HG03558 (cell line): ENCODE results near the gene PDCD5.
"Not testable (repeated sequence)": the region's sequence is repeated elsewhere in the genome, so short reads cannot be mapped to it uniquely, and the experiment has no call there.

ENCODE experiments used
- ATAC-seq: cut with Tn5 transposase; IDR thresholded peaks from one replicate; pipeline ENCODE4 v1.9.1; 2021; ENCODE audit warnings: moderate number of reproducible peaks; ENCODE audit not compliant: unreplicated experiment; ENCODE audit errors: extremely low read depth

Gene PDCD5

GRCh38 chr19:32573492-32573794 is 7.5 kb upstream of the PDCD5 start:
- no peak for ATAC-seq

GRCh38 chr19:32576790-32577189 is 4.2 kb upstream of the PDCD5 start:
- ATAC-seq, result no peak

GRCh38 chr19:32580353-32580900 is 563 bp upstream of the PDCD5 start:
- peak; percentile 12 for ATAC-seq

- no peak for ATAC-seq
These were observed 752 bp downstream of the PDCD5 start for GRCh38 chr19:32581705-32582179.

- not testable (repeated sequence) for ATAC-seq
These were observed 6.9 kb downstream of the PDCD5 start for GRCh38 chr19:32587747-32588504.

GRCh38 chr19:32594021-32594420 is 13.0 kb downstream of the PDCD5 start:
- ATAC-seq, result no peak

- no peak for ATAC-seq
These were observed 14.5 kb downstream of the PDCD5 start for GRCh38 chr19:32595491-32595890.

GRCh38 chr19:32598022-32598421 is 17.0 kb downstream of the PDCD5 start:
- no peak for ATAC-seq

GRCh38 chr19:32599258-32599657 is 18.3 kb downstream of the PDCD5 start:
- no peak for ATAC-seq

- no peak for ATAC-seq
These were observed 18.8 kb downstream of the PDCD5 start for GRCh38 chr19:32599736-32600157.

- no peak for ATAC-seq
These were observed 23.0 kb downstream of the PDCD5 start for GRCh38 chr19:32603961-32604360.

- no peak for ATAC-seq
These were observed 24.6 kb downstream of the PDCD5 start for GRCh38 chr19:32605544-32605943.

- ATAC-seq, result no peak
These were observed 25.3 kb downstream of the PDCD5 start for GRCh38 chr19:32606289-32606688.

GRCh38 chr19:32607479-32607878 is 26.5 kb downstream of the PDCD5 start:
- no peak for ATAC-seq

- ATAC-seq, result no peak
These were observed 30.2 kb downstream of the PDCD5 start for GRCh38 chr19:32611161-32611560.

GRCh38 chr19:32613008-32613407 is 32.0 kb downstream of the PDCD5 start:
- ATAC-seq, result no peak

- no peak for ATAC-seq
These were observed 33.9 kb downstream of the PDCD5 start for GRCh38 chr19:32614916-32615315.

GRCh38 chr19:32615569-32615968 is 34.6 kb downstream of the PDCD5 start:
- ATAC-seq, result no peak

GRCh38 chr19:32619051-32619685 is 38.2 kb downstream of the PDCD5 start:
- no peak for ATAC-seq

GRCh38 chr19:32622002-32622401 is 41.0 kb downstream of the PDCD5 start:
- no peak for ATAC-seq

GRCh38 chr19:32624410-32624809 is 43.4 kb downstream of the PDCD5 start:
- no peak for ATAC-seq

GRCh38 chr19:32626969-32627368 is 46.0 kb downstream of the PDCD5 start:
- ATAC-seq, result no peak
